IMR-90 (cell line): Measurements from ENCODE around the gene NCAPG2. TPM values are rescaled to one million over a fixed set of nuclear protein-coding genes. Genes with fewer than 3 reads are reported as not detected.

Experiments
- ATAC-seq: fragments of 200-7000 bp; cut with Tn5 transposase; 2 replicates; pipeline ENCODE4 v1.9.1; 2020; ENCODE audit warnings: low read depth, mild to moderate bottlenecking, moderate library complexity
- BruUV-seq: library from RNA; stranded (reverse); fragments of 400-500 nt; replicated peaks from 2 replicates; lab custom pipeline; 2021; lab: Mats Ljungman, UMichigan
- CTCF ChIA-PET: fragments of 300-600 bp; formaldehyde crosslinking; extraction: SDS; loops from one replicate; lab custom pipeline; 2021; ENCODE audit warnings: antibody characterized with exemption; lab: Yijun Ruan, JAX
- POLR2A ChIA-PET: fragments of 300-600 bp; sonication (Branson Sonifier 250); formaldehyde crosslinking; loops from one replicate; lab custom pipeline; 2022; ENCODE audit warnings: antibody characterized with exemption; ENCODE audit not compliant: unreplicated experiment; lab: Charles Lee
- DNase-seq: peaks from one replicate; pipeline ENCODE4 v3.0.0; 2013
- H2AFZ ChIP-seq: replicated peaks from 2 replicates; pipeline ENCODE3; 2013; ENCODE audit warnings: low read length, mild to moderate bottlenecking; ENCODE audit not compliant: poor library complexity
- H2AK5ac ChIP-seq: 2 replicates; pipeline ENCODE4 v1.6.1; 2013; ENCODE audit warnings: low read depth, low read length, inconsistent platforms
- H2AK9ac ChIP-seq: replicated peaks from 2 replicates; pipeline ENCODE3; 2013; ENCODE audit warnings: mild to moderate bottlenecking, low read depth, low read length, moderate library complexity; ENCODE audit not compliant: poor library complexity
- H2BK120ac ChIP-seq: 2 replicates; pipeline ENCODE4 v1.6.1; 2013; ENCODE audit warnings: low read depth, low read length, inconsistent platforms
- H2BK15ac ChIP-seq: 3 replicates; pipeline ENCODE4 v1.6.1; 2013; ENCODE audit warnings: low read depth, low read length, inconsistent platforms
- H2BK20ac ChIP-seq: 2 replicates; pipeline ENCODE4 v1.6.1; 2013; ENCODE audit warnings: low read depth, mild to moderate bottlenecking, inconsistent platforms, low read length, moderate library complexity
- H2BK5ac ChIP-seq: 2 replicates; pipeline ENCODE4 v1.6.1; 2013; ENCODE audit warnings: mild to moderate bottlenecking, low read depth, low read length, inconsistent platforms; ENCODE audit not compliant: poor library complexity, severe bottlenecking
- H3K14ac ChIP-seq: replicated peaks from 2 replicates; pipeline ENCODE4 v1.6.1; 2013; ENCODE audit warnings: low read depth, low read length, inconsistent platforms
- H3K18ac ChIP-seq: 2 replicates; pipeline ENCODE4 v1.6.1; 2013; ENCODE audit warnings: low read depth, low read length, control low read depth
- H3K23ac ChIP-seq: 2 replicates; pipeline ENCODE4 v1.6.1; 2013; ENCODE audit warnings: low read depth, low read length, inconsistent platforms
- H3K27ac ChIP-seq: 2 replicates; pipeline ENCODE4 v1.5.1; 2013; ENCODE audit warnings: mild to moderate bottlenecking, control low read depth, low read length; ENCODE audit not compliant: insufficient read depth
- H3K27me3 ChIP-seq: 2 replicates; pipeline ENCODE4 v1.6.1; 2013; ENCODE audit warnings: low read length; ENCODE audit not compliant: control insufficient read depth, insufficient read depth
- H3K36me3 ChIP-seq: 2 replicates; pipeline ENCODE4 v1.6.1; 2013; ENCODE audit warnings: low read length, mixed read lengths; ENCODE audit not compliant: control insufficient read depth, insufficient read depth
- H3K4ac ChIP-seq: 2 replicates; pipeline ENCODE4 v1.6.1; 2013; ENCODE audit warnings: low read depth, low read length, inconsistent platforms
- H3K4me1 ChIP-seq: 2 replicates; pipeline ENCODE4 v1.6.1; 2013; ENCODE audit warnings: low read length, mixed read lengths; ENCODE audit not compliant: control insufficient read depth, insufficient read depth
- H3K4me2 ChIP-seq: 2 replicates; pipeline ENCODE4 v1.6.1; 2013; ENCODE audit warnings: low read depth, mild to moderate bottlenecking, control low read depth, low read length, moderate library complexity
- H3K4me3 ChIP-seq: 2 replicates; pipeline ENCODE4 v1.5.1; 2013; ENCODE audit warnings: low read depth, mild to moderate bottlenecking, control low read depth, low read length, moderate library complexity; ENCODE audit not compliant: insufficient read depth
- H3K56ac ChIP-seq: 2 replicates; pipeline ENCODE4 v1.6.1; 2013; ENCODE audit warnings: low read length, inconsistent platforms; ENCODE audit not compliant: insufficient read depth; ENCODE audit errors: extremely low read depth
- H3K79me1 ChIP-seq, 2 experiments: 2 replicates each; pipeline ENCODE4 v1.6.1; 2013; ENCODE audit warnings: low read length in 2 of 2, inconsistent platforms in 1 of 2, low read depth in 1 of 2
- H3K9ac ChIP-seq: 2 replicates; pipeline ENCODE4 v1.6.1; 2013; ENCODE audit warnings: low read depth, low read length, control low read depth
- H3K9me1 ChIP-seq: 2 replicates; pipeline ENCODE4 v1.6.1; 2013; ENCODE audit warnings: low read length, inconsistent platforms; ENCODE audit not compliant: insufficient read depth
- H3K9me3 ChIP-seq: 2 replicates; pipeline ENCODE4 v1.6.1; 2013; ENCODE audit warnings: low read length; ENCODE audit not compliant: control insufficient read depth, insufficient read depth
- H4K20me1 ChIP-seq: 2 replicates; pipeline ENCODE4 v1.6.1; 2013; ENCODE audit warnings: low read length, inconsistent platforms; ENCODE audit not compliant: insufficient read depth
- H4K5ac ChIP-seq: 2 replicates; pipeline ENCODE4 v1.6.1; 2013; ENCODE audit warnings: mild to moderate bottlenecking, low read depth, low read length, control low read depth
- H4K8ac ChIP-seq, 2 experiments: 2 replicates each; pipeline ENCODE4 v1.6.1; 2013; ENCODE audit warnings: low read depth in 2 of 2, low read length in 2 of 2, control low read depth in 1 of 2, inconsistent platforms in 1 of 2
- H4K91ac ChIP-seq: 2 replicates; pipeline ENCODE4 v1.6.1; 2013; ENCODE audit warnings: low read depth, low read length, inconsistent platforms; ENCODE audit not compliant: insufficient read depth
- BHLHE40 ChIP-seq: fragments of 150-350 bp; IDR thresholded peaks from 2 replicates; pipeline ENCODE4 v1.6.1; 2016; ENCODE audit warnings: mild to moderate bottlenecking, low read depth, low read length
- MAFK ChIP-seq: IDR thresholded peaks from 2 replicates; pipeline ENCODE4 v1.6.1; 2012; ENCODE audit warnings: low read depth, low read length, improper control_type of control experiment
- MAZ ChIP-seq: IDR thresholded peaks from 2 replicates; pipeline ENCODE4 v1.6.1; 2012; ENCODE audit warnings: low read depth, mild to moderate bottlenecking, low read length, improper control_type of control experiment, moderate library complexity, borderline replicate concordance
- MXI1 ChIP-seq: IDR thresholded peaks from 2 replicates; pipeline ENCODE4 v1.6.1; 2012; ENCODE audit warnings: low read depth, mild to moderate bottlenecking, low read length, moderate library complexity, borderline replicate concordance
- POLR2A ChIP-seq: IDR thresholded peaks from 2 replicates; pipeline ENCODE4 v1.6.1; 2012; ENCODE audit warnings: mild to moderate bottlenecking, low read depth, low read length
- RFX5 ChIP-seq: IDR thresholded peaks from 2 replicates; pipeline ENCODE4 v1.8.0; 2012; ENCODE audit warnings: low read depth, mild to moderate bottlenecking, low read length, moderate library complexity
- SMC3 ChIP-seq: fragments of 150-350 bp; IDR thresholded peaks from 2 replicates; pipeline ENCODE4 v1.6.1; 2016; ENCODE audit warnings: low read depth, mild to moderate bottlenecking, antibody characterized with exemption, low read length, moderate library complexity
- WGBS, 2 experiments: methylation state at CpG; one replicate each; pipeline versions ENCODE4 v1.1.5 to v1.1.7; 2013; ENCODE audit warnings: missing lambda C conversion rate in 2 of 2; ENCODE audit not compliant: insufficient read length in 1 of 2; ENCODE audit errors: extremely low coverage in 2 of 2; 5-methylcytosine and 5-hydroxymethylcytosine counted together
- dilution Hi-C: fragments of 300-500 bp; cut with HindIII; formaldehyde crosslinking; loops from one replicate; pipeline ENCODE4 v1.14.3; 2018; ENCODE audit warnings: low sequenced_read_pairs; ENCODE audit not compliant: unreplicated experiment
- in situ Hi-C: fragments of 300-500 bp; cut with MboI; formaldehyde crosslinking; loops from 3 replicates; pipeline ENCODE4 v1.14.3; 2019; ENCODE audit warnings: low sequenced_read_pairs, inconsistent platforms, mixed read lengths
- intact Hi-C: fragments of 100-400 bp; cut with micrococcal nuclease; formaldehyde crosslinking; loops from 2 replicates; pipeline ENCODE4 v1.10.0; 2022
- polyA plus RNA-seq, 3 experiments: library from polyadenylated mRNA; depleted of rRNA; stranded (reverse); fragments of >200 nt; gene quantifications; 2 replicates each; pipeline ENCODE4 v1.2.3, GENCODE V29; 2012; ENCODE audit warnings: low replicate concordance in 1 of 3
- total RNA-seq: library from RNA; depleted of rRNA; stranded (reverse); fragments of >200 nt; gene quantifications from 2 replicates; pipeline ENCODE4 v1.2.3, GENCODE V29; 2012
- TF ChIP-seq, protein P1 (sequence below): fragments of 150-350 bp; IDR thresholded peaks from 2 replicates; pipeline ENCODE4 v1.6.1; 2017; ENCODE audit warnings: mild to moderate bottlenecking, antibody characterized with exemption, low read length, low read depth

NCAPG2 gene
- total and polyA plus RNA-seq, 2 of the 4 experiments (the other 2 are of a cell fraction) = 25.6 to 25.8 TPM

DNA sequence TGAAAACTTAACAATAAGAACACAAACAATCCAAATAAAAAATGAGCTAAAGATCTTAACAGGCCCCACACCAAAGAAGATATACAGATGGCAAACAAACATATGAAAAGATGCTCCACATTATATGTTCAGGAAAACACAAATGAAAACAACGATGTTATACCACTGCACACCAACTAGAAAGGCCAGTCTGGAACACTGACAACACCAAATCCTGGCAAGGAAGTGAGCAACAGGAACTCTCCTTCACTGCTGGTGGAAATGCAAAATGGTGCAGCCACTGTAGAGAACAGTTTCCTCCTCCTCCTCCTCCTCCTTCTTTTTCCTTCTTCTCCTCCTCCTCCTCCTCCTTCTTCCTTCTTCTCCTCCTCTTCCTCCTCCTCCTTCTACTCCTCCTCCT lies 12.2 kb upstream of the NCAPG2 start:
- POLR2A ChIA-PET = no interaction called here
- CTCF ChIA-PET = no interaction called here
- H3K27me3 ChIP-seq = peaks cover 2% of the 10 kb centered on the region
- no peak overlapping the region for H3K4me2 ChIP-seq
- no peaks in the 10 kb centered on the region for H3K9me1 ChIP-seq
- no peaks in the 10 kb centered on the region for H3K79me1 ChIP-seq
- no peaks in the 10 kb centered on the region for H3K9me3 ChIP-seq
- no peaks in the 10 kb centered on the region for H3K4me1 ChIP-seq
- no CpG with 5 or more reads among the region's 1 CpG for WGBS, 2 experiments
- DNase-seq (no peak), ATAC-seq (no peak)
- TF ChIP-seq BHLHE40 (no peak), RFX5 (no peak), SMC3 (no peak), MAZ (no peak), MXI1 (no peak), MAFK (no peak), POLR2A (no peak)
- TF ChIP-seq, protein P1, sequence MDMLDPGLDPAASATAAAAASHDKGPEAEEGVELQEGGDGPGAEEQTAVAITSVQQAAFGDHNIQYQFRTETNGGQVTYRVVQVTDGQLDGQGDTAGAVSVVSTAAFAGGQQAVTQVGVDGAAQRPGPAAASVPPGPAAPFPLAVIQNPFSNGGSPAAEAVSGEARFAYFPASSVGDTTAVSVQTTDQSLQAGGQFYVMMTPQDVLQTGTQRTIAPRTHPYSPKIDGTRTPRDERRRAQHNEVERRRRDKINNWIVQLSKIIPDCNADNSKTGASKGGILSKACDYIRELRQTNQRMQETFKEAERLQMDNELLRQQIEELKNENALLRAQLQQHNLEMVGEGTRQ = no peak
- H4K5ac ChIP-seq = no peak overlapping the region
- intact Hi-C loops (no loop called here), in situ Hi-C loops (no loop called here), dilution Hi-C loops (no loop called here)
- no TSS peak for BruUV-seq
- H2AFZ ChIP-seq = no peak overlapping the region
- no peak overlapping the region for H3K18ac ChIP-seq
- no peak overlapping the region for H2BK5ac ChIP-seq
- H4K91ac ChIP-seq = no peak overlapping the region
- H2BK120ac ChIP-seq = no peak overlapping the region
- H4K8ac ChIP-seq = no peak overlapping the region
- H2AK9ac ChIP-seq = no peak overlapping the region
- no peak overlapping the region for H3K23ac ChIP-seq
- H2BK20ac ChIP-seq = no peak overlapping the region
- no peaks in the 10 kb centered on the region for H4K20me1 ChIP-seq
- H3K9ac ChIP-seq = no peak overlapping the region
- H3K4ac ChIP-seq = no peak overlapping the region
- no peak overlapping the region for H3K14ac ChIP-seq
- H3K56ac ChIP-seq = no peak overlapping the region
- H3K36me3 ChIP-seq = no peaks in the 10 kb centered on the region
- no peak overlapping the region for H2AK5ac ChIP-seq
- no peak overlapping the region for H3K4me3 ChIP-seq
- H3K27ac ChIP-seq = no peak overlapping the region
- H2BK15ac ChIP-seq = no peak overlapping the region
